Activated T-helper 2 cell treated with anti-CD3 and anti-CD28 coated beads, Interferon-gamma antibody, Interleukin-2, Interleukin-4, amounts not matched to agents 10 μg/mL and 5 μg/mL and 100 μg/mL, durations not matched to agents 14 hours and 24 hours and 36 hours (primary cell): ENCODE measurements around the gene PDXK. TPM values are rescaled to one million over a fixed set of nuclear protein-coding genes. Genes with fewer than 3 reads are reported as not detected.

ENCODE experiments used
- DNase-seq: peaks from one replicate; pipeline ENCODE4 v3.0.0; 2021; ENCODE audit warnings: low spot score
- H3K27ac Mint-ChIP-seq: one replicate; pipeline ENCODE4 v1.8.0; 2021; ENCODE audit warnings: mixed read lengths
- H3K27me3 Mint-ChIP-seq: one replicate; pipeline ENCODE4 v1.8.0; 2021; ENCODE audit warnings: low read depth, mixed read lengths
- H3K36me3 Mint-ChIP-seq: one replicate; pipeline ENCODE4 v1.8.0; 2021; ENCODE audit warnings: low read depth, mixed read lengths
- H3K4me1 Mint-ChIP-seq: one replicate; pipeline ENCODE4 v1.8.0; 2021; ENCODE audit warnings: low read depth, mixed read lengths
- H3K4me3 Mint-ChIP-seq: one replicate; pipeline ENCODE4 v1.8.0; 2021; ENCODE audit warnings: low read depth, mild to moderate bottlenecking, moderate library complexity, mixed read lengths
- H3K9me3 Mint-ChIP-seq: one replicate; pipeline ENCODE4 v1.8.0; 2021; ENCODE audit warnings: mixed read lengths
- intact Hi-C: fragments of 100-400 bp; cut with micrococcal nuclease; formaldehyde crosslinking; loops from one replicate; pipeline ENCODE4 v1.15.1; 2023
- total RNA-seq: library from RNA; stranded (reverse); gene quantifications from 2 replicates; pipeline ENCODE4 v1.2.3, GENCODE V29; 2022

Gene PDXK
- total RNA-seq, 1 donor from 2014 or later: 124 TPM

- Mint-ChIP-seq H3K9me3 (no peaks in the 10 kb centered on the region), H3K4me3 (no peak overlapping the region), H3K27ac (no peak overlapping the region), H3K27me3 (no peaks in the 10 kb centered on the region), H3K4me1 (no peaks in the 10 kb centered on the region), H3K36me3 (peaks cover 41% of the 10 kb centered on the region)
- intact Hi-C loops: no loop called here
- DNase-seq: no peak
Measured at GRCh38 chr21:43758111-43758641, 39.2 kb downstream of the PDXK start.

GRCh38 chr21:43758811-43759210, 39.9 kb downstream of the PDXK start:
- Mint-ChIP-seq H3K4me3 (no peak overlapping the region), H3K27me3 (no peaks in the 10 kb centered on the region), H3K4me1 (no peaks in the 10 kb centered on the region), H3K27ac (no peak overlapping the region), H3K36me3 (peaks cover 39% of the 10 kb centered on the region), H3K9me3 (no peaks in the 10 kb centered on the region)
- intact Hi-C loops: no loop called here
- no peak for DNase-seq

GRCh38 chr21:43759651-43760050, 40.7 kb downstream of the PDXK start:
- Mint-ChIP-seq H3K36me3 (peaks cover 32% of the 10 kb centered on the region), H3K27me3 (no peaks in the 10 kb centered on the region), H3K9me3 (no peaks in the 10 kb centered on the region), H3K27ac (no peak overlapping the region), H3K4me1 (no peaks in the 10 kb centered on the region), H3K4me3 (no peak overlapping the region)
- DNase-seq: no peak
- intact Hi-C loops: no loop called here

GRCh38 chr21:43760391-43760958, 41.5 kb downstream of the PDXK start:
- no peak overlapping the region for H3K4me3 Mint-ChIP-seq
- H3K4me1 Mint-ChIP-seq: no peaks in the 10 kb centered on the region

GRCh38 chr21:43761886-43762285, 43.0 kb downstream of the PDXK start:
- Mint-ChIP-seq H3K4me3 (no peak overlapping the region), H3K4me1 (no peaks in the 10 kb centered on the region), H3K9me3 (no peaks in the 10 kb centered on the region), H3K36me3 (peaks cover 18% of the 10 kb centered on the region), H3K27ac (no peak overlapping the region), H3K27me3 (no peaks in the 10 kb centered on the region)
- DNase-seq: no peak
- intact Hi-C loops: no loop called here

More at GRCh38 chr21:43760391-43760958, 41.5 kb downstream of the PDXK start:
- DNase-seq: no peak
- Mint-ChIP-seq H3K36me3 (peaks cover 28% of the 10 kb centered on the region), H3K9me3 (no peaks in the 10 kb centered on the region), H3K27me3 (no peaks in the 10 kb centered on the region), H3K27ac (no peak overlapping the region)
- intact Hi-C loops: no loop called here

GRCh38 chr21:43762303-43763128, 43.6 kb downstream of the PDXK start:
- Mint-ChIP-seq H3K4me1 (no peaks in the 10 kb centered on the region), H3K27me3 (no peaks in the 10 kb centered on the region), H3K9me3 (no peaks in the 10 kb centered on the region), H3K36me3 (peaks cover 18% of the 10 kb centered on the region), H3K27ac (no peak overlapping the region), H3K4me3 (no peak overlapping the region)
- intact Hi-C loops: no loop called here
- DNase-seq: no peak

GRCh38 chr21:43763901-43764523, 45.1 kb downstream of the PDXK start:
- Mint-ChIP-seq H3K9me3 (no peaks in the 10 kb centered on the region), H3K4me3 (no peak overlapping the region), H3K4me1 (no peaks in the 10 kb centered on the region), H3K36me3 (peaks cover 14% of the 10 kb centered on the region), H3K27me3 (no peaks in the 10 kb centered on the region), H3K27ac (no peak overlapping the region)
- DNase-seq: no peak
- intact Hi-C loops: no loop called here

GRCh38 chr21:43764576-43765495, 45.9 kb downstream of the PDXK start:
- no peak overlapping the region for H3K4me3 Mint-ChIP-seq
- no peaks in the 10 kb centered on the region for H3K9me3 Mint-ChIP-seq
- DNase-seq: no peak
- H3K27ac Mint-ChIP-seq: no peak overlapping the region
- H3K27me3 Mint-ChIP-seq: no peaks in the 10 kb centered on the region
- peaks cover 14% of the 10 kb centered on the region for H3K36me3 Mint-ChIP-seq
- intact Hi-C loops: no loop called here
- no peaks in the 10 kb centered on the region for H3K4me1 Mint-ChIP-seq

GRCh38 chr21:43766734-43767497, 48.0 kb downstream of the PDXK start:
- Mint-ChIP-seq H3K9me3 (no peaks in the 10 kb centered on the region), H3K27me3 (no peaks in the 10 kb centered on the region), H3K36me3 (peaks cover 15% of the 10 kb centered on the region), H3K27ac (no peak overlapping the region), H3K4me3 (no peak overlapping the region), H3K4me1 (peaks cover 5% of the 10 kb centered on the region)
- intact Hi-C loops: no loop called here
- no peak for DNase-seq

GRCh38 chr21:43767498-43767983, 48.6 kb downstream of the PDXK start:
- Mint-ChIP-seq H3K36me3 (peaks cover 19% of the 10 kb centered on the region), H3K4me3 (no peak overlapping the region), H3K9me3 (no peaks in the 10 kb centered on the region), H3K4me1 (peaks cover 5% of the 10 kb centered on the region), H3K27me3 (no peaks in the 10 kb centered on the region), H3K27ac (no peak overlapping the region)
- intact Hi-C loops: no loop called here
- no peak for DNase-seq

GRCh38 chr21:43767984-43768867, 49.3 kb downstream of the PDXK start:
- no peak overlapping the region for H3K27ac Mint-ChIP-seq
- intact Hi-C loops: no loop called here
- no peaks in the 10 kb centered on the region for H3K27me3 Mint-ChIP-seq

More at GRCh38 chr21:43767984-43768867, 49.3 kb downstream of the PDXK start:
- Mint-ChIP-seq H3K4me3 (no peak overlapping the region), H3K9me3 (no peaks in the 10 kb centered on the region), H3K36me3 (peaks cover 21% of the 10 kb centered on the region), H3K4me1 (peaks cover 7% of the 10 kb centered on the region)
- DNase-seq: no peak
